ENCODE data around the gene NT5M.

NT5M gene

DNA sequence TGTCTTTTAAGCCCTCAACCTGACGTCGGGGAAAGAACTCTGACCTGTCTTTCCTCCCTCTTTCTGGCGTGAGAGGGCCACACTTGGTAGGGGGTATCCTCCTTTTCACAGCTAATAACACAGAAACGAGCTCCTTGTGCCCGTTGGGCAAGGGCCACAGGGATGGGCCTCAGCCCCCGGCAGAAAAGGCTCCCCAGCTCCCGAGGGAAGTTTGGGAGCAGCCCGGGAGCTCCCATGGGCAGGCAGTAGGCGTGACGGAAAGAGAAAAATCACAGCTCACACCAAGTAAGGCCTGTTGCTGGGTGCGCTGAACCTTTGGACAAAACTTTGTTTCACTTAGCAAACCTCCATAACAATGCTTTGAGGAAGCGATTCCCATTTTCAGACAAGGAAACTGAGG lies 90.8 kb downstream of the NT5M start:
- Histone ChIP-seq H3F3A (ENCODE audit: control insufficient read depth, insufficient read depth) (no peaks in the 10 kb centered on the region), H3K4me3 (ENCODE audit: low read length) (no peak overlapping the region), H3K4me1 (ENCODE audit: control insufficient read depth, low read length) (no peaks in the 10 kb centered on the region), H3K27ac (ENCODE audit: low read depth, low read length) (no peak overlapping the region), H3K36me3 (ENCODE audit: control insufficient read depth, low read length) (no peaks in the 10 kb centered on the region), H3K9me2 (replicated peaks; ENCODE audit: control insufficient read depth, low read length) (no peaks in the 10 kb centered on the region), H3K79me2 (ENCODE audit: control insufficient read depth, low read length) (no peaks in the 10 kb centered on the region), H4K20me1 (ENCODE audit: control insufficient read depth, insufficient read depth, low read depth, low read length) (no peaks in the 10 kb centered on the region), H3K9me3 (ENCODE audit: control insufficient read depth, insufficient read depth, low read length) (peaks cover 5% of the 10 kb centered on the region; the same call in 1 of the 2 replicates), H3K27me3 (ENCODE audit: control insufficient read depth, low read length) (no peaks in the 10 kb centered on the region), H3K4me2 (ENCODE audit: low read length) (no peak overlapping the region)
- TF ChIP-seq, protein P1, sequence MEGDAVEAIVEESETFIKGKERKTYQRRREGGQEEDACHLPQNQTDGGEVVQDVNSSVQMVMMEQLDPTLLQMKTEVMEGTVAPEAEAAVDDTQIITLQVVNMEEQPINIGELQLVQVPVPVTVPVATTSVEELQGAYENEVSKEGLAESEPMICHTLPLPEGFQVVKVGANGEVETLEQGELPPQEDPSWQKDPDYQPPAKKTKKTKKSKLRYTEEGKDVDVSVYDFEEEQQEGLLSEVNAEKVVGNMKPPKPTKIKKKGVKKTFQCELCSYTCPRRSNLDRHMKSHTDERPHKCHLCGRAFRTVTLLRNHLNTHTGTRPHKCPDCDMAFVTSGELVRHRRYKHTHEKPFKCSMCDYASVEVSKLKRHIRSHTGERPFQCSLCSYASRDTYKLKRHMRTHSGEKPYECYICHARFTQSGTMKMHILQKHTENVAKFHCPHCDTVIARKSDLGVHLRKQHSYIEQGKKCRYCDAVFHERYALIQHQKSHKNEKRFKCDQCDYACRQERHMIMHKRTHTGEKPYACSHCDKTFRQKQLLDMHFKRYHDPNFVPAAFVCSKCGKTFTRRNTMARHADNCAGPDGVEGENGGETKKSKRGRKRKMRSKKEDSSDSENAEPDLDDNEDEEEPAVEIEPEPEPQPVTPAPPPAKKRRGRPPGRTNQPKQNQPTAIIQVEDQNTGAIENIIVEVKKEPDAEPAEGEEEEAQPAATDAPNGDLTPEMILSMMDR (IDR thresholded peaks at IDR 0.05; ENCODE audit: low read depth, low read length, poor library complexity, severe bottlenecking): no peak
- no peak for TF ChIP-seq EZH2phosphoT487 (IDR thresholded peaks at IDR 0.05; ENCODE audit: borderline replicate concordance, low read length)

DNA sequence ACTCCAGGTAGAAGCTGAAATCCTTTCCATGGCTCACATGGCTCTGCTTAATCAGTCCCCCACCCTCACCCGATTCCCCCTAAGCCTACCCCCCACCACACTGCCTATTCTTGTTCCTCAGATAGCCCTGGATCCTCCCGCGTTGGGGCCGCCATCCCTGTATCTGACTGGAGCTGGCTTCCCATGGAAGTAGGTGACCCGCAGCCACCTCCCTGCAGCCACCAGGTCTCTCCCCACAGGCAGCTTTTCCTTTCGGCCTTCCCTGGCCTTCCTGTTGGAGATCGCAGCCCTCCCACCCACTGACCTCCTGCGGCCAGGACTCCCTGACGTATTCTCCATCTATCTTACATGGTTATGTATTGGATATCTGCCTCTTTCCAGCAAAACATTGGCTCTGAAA lies 91.3 kb downstream of the NT5M start:
- Histone ChIP-seq H3K79me2 (ENCODE audit: control insufficient read depth, low read length) (no peaks in the 10 kb centered on the region), H3F3A (ENCODE audit: control insufficient read depth, insufficient read depth) (no peaks in the 10 kb centered on the region), H3K36me3 (ENCODE audit: control insufficient read depth, low read length) (no peaks in the 10 kb centered on the region), H3K4me1 (ENCODE audit: control insufficient read depth, low read length) (no peaks in the 10 kb centered on the region), H3K27ac (ENCODE audit: low read depth, low read length) (no peak overlapping the region), H3K4me2 (ENCODE audit: low read length) (no peak overlapping the region), H3K9me3 (ENCODE audit: control insufficient read depth, insufficient read depth, low read length) (peaks cover 5% of the 10 kb centered on the region; the same call in 1 of the 2 replicates), H3K9me2 (replicated peaks; ENCODE audit: control insufficient read depth, low read length) (no peaks in the 10 kb centered on the region), H3K4me3 (ENCODE audit: low read length) (no peak overlapping the region), H4K20me1 (ENCODE audit: control insufficient read depth, insufficient read depth, low read depth, low read length) (no peaks in the 10 kb centered on the region), H3K27me3 (ENCODE audit: control insufficient read depth, low read length) (no peaks in the 10 kb centered on the region)
- TF ChIP-seq EZH2phosphoT487 (IDR thresholded peaks at IDR 0.05; ENCODE audit: borderline replicate concordance, low read length): no peak
- TF ChIP-seq, protein P1 (IDR thresholded peaks at IDR 0.05; ENCODE audit: low read depth, low read length, poor library complexity, severe bottlenecking): no peak

GRCh38 chr17:17395246-17395802 lies 92.2 kb downstream of the NT5M start:
- Histone ChIP-seq H4K20me1 (ENCODE audit: control insufficient read depth, insufficient read depth, low read depth, low read length) (no peaks in the 10 kb centered on the region), H3K9me3 (ENCODE audit: control insufficient read depth, insufficient read depth, low read length) (peaks cover 5% of the 10 kb centered on the region; the same call in 1 of the 2 replicates), H3K4me3 (ENCODE audit: low read length) (no peak overlapping the region), H3K79me2 (ENCODE audit: control insufficient read depth, low read length) (no peaks in the 10 kb centered on the region), H3K9me2 (replicated peaks; ENCODE audit: control insufficient read depth, low read length) (no peaks in the 10 kb centered on the region), H3K4me1 (ENCODE audit: control insufficient read depth, low read length) (no peaks in the 10 kb centered on the region), H3K27me3 (ENCODE audit: control insufficient read depth, low read length) (no peaks in the 10 kb centered on the region), H3K27ac (ENCODE audit: low read depth, low read length) (no peak overlapping the region), H3F3A (ENCODE audit: control insufficient read depth, insufficient read depth) (no peaks in the 10 kb centered on the region), H3K4me2 (ENCODE audit: low read length) (no peak overlapping the region), H3K36me3 (ENCODE audit: control insufficient read depth, low read length) (no peaks in the 10 kb centered on the region)
- TF ChIP-seq, protein P1 (IDR thresholded peaks at IDR 0.05; ENCODE audit: low read depth, low read length, poor library complexity, severe bottlenecking): no peak
- TF ChIP-seq EZH2phosphoT487 (IDR thresholded peaks at IDR 0.05; ENCODE audit: borderline replicate concordance, low read length): no peak

All from DOHH2 (cell line).